GOT3 (cell line): ENCODE measurements around the gene GOLIM4.
A peak's percentile ranks its signal among the peaks of the same experiment; 100 is the strongest.
"Not testable (repeated sequence)": the region's sequence is repeated elsewhere in the genome, so short reads cannot be mapped to it uniquely, and the experiment has no call there.

Experiments used
- DNase-seq: peaks from one replicate; lab custom pipeline; 2025; ENCODE audit warnings: mixed read lengths; lab: John Stamatoyannopoulos, UW

The GOLIM4 gene, protein sequence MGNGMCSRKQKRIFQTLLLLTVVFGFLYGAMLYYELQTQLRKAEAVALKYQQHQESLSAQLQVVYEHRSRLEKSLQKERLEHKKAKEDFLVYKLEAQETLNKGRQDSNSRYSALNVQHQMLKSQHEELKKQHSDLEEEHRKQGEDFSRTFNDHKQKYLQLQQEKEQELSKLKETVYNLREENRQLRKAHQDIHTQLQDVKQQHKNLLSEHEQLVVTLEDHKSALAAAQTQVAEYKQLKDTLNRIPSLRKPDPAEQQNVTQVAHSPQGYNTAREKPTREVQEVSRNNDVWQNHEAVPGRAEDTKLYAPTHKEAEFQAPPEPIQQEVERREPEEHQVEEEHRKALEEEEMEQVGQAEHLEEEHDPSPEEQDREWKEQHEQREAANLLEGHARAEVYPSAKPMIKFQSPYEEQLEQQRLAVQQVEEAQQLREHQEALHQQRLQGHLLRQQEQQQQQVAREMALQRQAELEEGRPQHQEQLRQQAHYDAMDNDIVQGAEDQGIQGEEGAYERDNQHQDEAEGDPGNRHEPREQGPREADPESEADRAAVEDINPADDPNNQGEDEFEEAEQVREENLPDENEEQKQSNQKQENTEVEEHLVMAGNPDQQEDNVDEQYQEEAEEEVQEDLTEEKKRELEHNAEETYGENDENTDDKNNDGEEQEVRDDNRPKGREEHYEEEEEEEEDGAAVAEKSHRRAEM

DNA sequence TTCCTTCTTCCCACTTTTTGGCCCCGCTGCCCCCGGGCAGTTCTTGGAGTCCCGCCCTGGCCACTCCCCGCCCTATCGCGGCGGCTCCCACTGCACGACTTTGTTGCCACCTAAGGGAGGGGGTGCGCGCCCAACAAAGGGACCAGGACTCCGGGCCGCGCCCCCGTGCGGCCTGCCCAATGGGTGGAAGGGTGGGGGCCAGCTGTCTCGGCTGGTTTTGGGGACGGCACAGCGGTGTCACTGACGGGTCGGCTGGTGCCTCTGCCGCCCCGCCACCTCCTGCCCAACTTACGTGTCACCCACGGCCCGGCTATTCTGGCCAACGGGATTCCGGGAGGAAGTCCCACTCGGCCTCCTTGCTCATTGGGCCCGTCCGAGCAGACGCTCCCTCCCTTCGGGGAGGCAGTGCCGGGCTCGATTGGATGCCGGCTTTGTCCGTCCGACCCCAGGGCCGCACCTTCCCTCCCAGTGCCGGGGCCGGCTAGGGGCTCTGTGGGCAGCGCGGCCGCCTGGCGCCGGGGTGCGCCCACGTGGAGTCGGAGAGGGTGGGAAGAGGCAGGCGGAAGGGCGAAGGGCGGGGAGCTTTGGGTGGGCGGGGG lies at the start of gene GOLIM4:
GOLIM4 (minus strand) TSS at position 314 of the 599 bp plus-strand sequence. CDS start 639 bp downstream, outside the sequence.
- peak; percentile 94 for DNase-seq

DNA sequence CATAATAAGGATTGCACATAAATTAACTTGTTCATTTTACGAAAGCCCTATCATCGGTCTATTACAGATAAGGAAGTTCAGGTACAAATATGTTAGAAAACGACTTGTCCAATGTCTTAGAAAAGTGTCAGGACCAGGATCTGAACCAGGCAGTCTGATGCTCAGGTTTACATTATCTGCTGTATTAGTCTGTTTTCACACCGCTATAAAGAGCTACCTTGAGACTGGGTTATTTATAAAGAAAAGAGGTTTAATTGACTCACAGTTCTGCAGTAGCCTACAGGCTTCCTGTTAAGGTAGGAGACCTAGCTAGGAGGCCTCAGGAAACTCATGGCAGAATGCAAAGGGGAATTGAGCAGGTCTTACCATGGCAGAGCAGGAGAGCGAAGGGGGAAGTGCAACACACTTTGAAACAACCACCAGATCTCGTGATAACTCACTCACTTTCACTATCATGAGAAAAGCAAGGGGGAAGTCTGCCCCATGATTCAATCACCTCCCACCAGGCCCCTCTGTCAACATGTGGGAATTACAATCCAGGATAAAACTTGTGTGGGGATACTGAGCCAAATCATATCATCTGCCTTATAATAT lies 45.8 kb upstream of the GOLIM4 start:
- DNase-seq = no peak

GRCh38 chr3:168139947-168140346 lies 44.2 kb upstream of the GOLIM4 start:
- no peak for DNase-seq

DNA sequence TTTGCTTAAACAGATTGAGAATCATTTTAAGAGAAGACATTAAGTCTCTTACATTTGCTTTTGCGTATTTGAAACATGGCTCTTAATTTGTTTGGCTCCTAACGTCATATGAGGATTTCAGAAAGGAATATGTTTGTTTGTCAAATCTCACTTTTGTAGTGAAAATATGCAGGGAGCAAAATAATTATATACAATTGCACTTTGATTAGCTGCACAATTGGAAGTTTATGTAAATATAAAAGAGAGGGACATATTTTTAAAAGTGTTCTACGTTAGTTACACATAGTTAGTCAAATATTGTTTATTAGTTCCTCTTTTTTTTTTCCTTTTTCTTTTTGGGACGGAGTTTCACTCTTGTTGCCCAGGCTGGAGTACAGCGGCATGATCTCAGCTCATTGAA lies 42.7 kb upstream of the GOLIM4 start:
- no peak for DNase-seq

DNA sequence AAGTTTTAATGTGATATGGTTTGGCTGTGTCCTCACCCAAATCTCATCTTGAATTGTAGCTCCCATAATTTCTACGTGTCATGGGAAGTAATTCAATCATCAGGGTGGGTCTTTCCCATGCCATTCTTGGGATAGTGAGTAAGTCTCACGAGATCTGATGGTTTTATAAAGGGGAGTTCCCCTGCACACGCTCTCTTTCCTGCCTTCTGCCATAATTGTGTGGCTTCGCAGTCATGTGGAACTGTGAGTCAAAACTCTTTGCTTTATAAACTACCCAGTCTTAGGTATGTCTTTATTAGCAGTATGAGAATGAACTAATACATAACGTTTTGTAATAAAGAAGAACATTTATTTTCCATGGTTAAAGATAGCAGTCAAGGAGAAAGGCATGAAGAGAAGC lies 39.2 kb upstream of the GOLIM4 start:
- no peak for DNase-seq

DNA sequence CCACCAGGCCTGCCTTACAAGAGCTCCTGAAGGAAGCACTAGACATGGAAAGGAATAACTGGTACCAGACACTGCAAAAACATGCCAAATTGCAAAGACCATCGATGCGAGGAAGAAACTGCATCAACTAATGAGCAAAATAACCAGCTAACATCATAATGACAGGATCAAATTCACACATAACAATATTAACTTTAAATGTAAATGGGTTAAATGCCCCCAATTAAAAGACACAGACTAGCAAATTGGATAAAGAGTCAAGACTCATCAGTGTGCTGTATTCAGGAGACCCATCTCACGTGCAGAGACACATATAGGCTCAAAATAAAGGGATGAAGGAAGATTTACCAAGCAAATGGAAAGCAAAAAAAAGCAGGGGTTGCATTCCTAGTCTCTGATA lies 34.5 kb upstream of the GOLIM4 start:
- DNase-seq = not testable (repeated sequence)

GRCh38 chr3:168128463-168128862 lies 32.7 kb upstream of the GOLIM4 start:
- DNase-seq = not testable (repeated sequence)

- DNase-seq = no peak
Measured at GRCh38 chr3:168127466-168127865, 31.7 kb upstream of the GOLIM4 start.

DNA sequence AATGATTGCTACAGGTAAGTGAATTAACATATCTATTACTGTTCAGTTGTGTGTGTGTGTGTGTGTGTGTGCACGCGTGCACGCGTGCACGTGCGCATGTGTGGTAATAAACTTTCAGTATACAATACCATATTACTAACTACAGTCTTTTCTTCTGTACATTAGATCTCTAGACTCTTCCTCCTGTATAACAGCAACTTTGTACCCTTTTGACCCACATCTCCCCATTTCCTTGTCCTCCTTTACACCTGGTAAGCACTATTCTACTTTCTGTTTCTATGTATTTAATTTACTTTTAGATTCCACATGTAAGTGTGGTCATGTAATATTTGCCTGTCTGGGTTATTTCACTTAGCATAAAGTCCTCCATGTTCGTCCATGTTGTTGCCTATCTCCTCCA lies 29.1 kb upstream of the GOLIM4 start:
- no peak for DNase-seq

- DNase-seq = no peak
Measured at GRCh38 chr3:168124291-168124690, 28.6 kb upstream of the GOLIM4 start.

DNA sequence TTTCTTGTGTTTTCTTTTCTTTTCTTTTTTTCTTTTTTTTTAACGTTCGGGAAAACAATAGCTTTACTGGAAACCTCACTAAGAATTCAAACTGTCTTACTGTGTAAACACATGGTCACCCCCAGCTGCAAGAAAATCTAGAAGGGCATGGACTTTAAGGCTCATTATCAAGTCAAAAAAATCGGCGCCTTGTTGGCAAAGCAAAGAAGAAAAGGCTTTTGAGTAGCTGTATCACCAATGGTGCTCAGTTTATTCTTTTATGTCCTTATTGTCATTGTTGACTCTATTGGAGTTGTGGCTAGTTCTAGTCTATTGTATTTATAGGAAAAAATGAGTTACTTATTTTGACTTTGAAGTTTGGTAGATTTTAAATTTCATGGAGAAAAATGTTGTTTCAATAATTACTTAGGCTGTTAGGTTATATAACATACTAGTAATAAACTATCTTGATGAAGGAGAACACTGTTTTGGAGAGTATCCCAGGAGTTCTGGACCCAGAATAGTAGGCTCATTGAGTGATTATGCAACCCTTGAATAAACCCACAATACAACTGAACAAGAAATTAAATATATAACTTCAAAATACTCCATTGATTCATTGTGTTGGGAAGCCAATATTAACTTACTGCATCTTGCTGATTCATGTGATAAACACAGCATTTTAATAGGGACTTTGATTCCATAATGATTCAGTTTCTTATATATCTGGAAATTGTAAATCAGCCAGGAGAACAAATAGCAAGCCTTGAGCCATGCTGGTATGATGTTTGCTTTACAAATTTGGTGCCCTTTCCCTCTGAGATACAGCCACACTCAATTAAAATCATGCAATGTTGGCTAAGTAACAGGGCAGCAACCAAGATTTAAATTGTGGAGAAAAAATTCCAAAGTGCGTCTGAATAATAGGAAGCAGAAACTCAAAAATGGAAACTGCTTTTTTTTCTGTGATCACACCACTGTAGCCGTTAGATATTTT lies 27.8 kb upstream of the GOLIM4 start:
- DNase-seq = no peak

DNA sequence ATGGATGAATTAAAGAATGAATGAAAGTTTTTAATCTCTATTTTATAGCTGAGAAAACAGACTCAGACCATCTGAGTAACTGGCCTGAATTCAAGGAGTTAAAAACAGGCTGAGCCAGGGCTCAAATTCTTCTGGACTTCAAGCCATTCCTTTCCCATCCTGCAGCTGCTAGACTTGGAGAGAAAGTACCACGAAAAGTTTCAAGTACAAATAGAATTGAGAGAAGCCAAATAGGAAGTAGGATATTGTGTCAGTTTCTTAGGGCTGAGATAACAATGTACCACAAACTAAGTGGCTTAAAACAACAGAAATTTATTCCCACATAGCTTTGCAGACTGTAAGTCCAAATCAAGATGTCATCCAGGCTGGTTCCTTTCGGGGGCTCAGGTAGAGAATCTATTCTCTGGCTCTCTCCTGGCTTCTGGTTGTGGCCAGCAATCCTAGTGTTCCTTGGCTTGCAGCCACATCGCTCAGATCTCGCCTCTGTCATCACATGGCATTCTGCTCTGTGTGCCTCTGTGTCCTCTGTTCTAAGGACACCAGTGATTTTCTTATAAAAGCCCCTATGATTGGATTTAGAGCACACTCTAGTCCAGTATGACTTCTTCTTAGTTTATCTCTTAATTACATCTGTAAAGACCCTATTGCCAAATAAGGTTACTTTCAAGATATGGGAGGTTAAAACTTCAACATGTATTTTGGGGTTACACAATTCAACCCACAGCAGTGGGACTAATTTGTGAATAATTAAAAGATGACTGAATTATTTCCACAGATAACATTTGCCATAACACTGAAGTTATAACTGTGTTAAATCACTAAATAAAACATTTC lies 25.7 kb upstream of the GOLIM4 start:
- DNase-seq = no peak

DNA sequence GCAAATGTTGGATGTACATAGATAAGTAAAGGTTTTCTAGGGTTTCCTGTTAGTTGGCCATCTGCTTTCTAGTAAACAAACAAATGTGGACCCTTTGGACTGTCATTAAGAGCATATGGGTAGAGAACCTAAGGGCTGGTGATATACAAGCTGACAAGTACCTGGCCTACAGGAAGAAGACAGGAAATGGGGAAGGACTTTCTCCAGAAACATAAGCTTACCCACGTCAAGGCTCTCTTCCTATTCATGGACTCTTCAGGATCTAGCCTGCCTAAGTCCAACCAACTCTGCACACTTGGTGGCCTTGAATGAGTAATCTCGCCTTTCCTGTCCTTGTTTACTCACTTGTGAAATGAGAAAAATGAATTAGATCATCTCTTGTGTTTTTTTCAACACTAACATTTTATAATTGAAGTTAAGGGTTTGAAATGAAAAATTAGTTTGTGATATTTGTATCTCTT lies 22.2 kb upstream of the GOLIM4 start:
- no peak for DNase-seq

- DNase-seq = no peak
Measured at GRCh38 chr3:168117059-168117458, 21.3 kb upstream of the GOLIM4 start.

DNA sequence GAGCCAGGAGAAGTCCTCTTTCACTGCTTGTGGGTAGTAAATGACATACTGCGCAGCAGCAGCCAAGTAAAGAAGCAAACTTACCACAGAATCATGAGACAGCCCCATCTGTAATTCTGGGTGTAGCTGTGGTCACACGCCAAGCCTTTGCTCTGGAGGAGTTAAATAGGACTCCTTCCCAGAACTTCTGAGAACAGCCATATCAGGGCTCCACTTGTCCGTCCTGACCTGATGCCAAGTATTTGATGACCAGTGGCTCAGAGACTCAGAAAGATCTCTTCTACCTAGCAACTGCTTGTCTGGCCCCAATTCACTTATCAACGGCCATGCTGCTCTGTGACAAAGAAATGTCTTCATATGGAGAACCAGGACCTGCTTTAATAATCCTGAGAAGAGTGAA lies 20.6 kb upstream of the GOLIM4 start:
- no peak for DNase-seq

- DNase-seq = no peak
Measured at GRCh38 chr3:168113848-168114247, 18.1 kb upstream of the GOLIM4 start.

- DNase-seq = no peak
Measured at GRCh38 chr3:168112894-168113293, 17.2 kb upstream of the GOLIM4 start.

- no peak for DNase-seq
Measured at GRCh38 chr3:168104361-168104760, 8.6 kb upstream of the GOLIM4 start.

DNA sequence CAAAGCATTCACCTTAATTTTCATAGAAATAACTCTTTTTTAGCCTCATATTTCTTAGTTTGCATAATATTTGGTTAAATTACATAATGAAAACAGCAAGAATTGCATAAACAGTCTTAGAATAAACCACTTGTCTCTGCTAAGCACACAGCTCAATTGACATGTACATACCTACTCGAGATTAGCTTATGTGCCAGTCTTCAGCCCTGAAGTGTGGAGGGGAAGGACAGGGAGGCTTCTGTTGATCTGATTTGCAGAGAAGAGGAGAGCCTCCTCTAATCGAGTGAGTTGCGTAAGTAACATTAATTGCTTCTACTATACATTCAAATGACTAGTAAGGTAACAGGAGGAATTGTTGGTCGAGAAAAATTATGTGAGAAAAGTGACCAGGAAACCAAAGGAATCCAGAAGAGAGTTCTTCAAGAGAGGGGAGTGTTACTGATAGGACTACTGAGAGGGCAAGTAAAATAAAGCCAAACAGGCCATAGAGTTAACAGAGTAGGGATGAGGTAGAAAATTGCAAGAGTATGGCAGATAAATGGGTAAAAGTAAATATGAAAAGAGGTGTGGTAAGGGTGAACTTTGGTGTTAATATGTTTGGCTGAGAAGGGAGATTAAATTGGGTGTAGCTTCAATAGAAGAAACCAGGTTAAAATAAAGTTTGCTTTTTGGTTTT lies 7.1 kb upstream of the GOLIM4 start:
- no peak for DNase-seq
